ENCODE measurements around the gene LEP. TPM values are rescaled to one million over a fixed set of nuclear protein-coding genes. Genes with fewer than 3 reads are reported as not detected.

LEP gene
- total and polyA plus RNA-seq, 2 of the 8 experiments (the other 6 are each of a cell fraction or from before 2014, with no cell fraction given), result not detected

DNA sequence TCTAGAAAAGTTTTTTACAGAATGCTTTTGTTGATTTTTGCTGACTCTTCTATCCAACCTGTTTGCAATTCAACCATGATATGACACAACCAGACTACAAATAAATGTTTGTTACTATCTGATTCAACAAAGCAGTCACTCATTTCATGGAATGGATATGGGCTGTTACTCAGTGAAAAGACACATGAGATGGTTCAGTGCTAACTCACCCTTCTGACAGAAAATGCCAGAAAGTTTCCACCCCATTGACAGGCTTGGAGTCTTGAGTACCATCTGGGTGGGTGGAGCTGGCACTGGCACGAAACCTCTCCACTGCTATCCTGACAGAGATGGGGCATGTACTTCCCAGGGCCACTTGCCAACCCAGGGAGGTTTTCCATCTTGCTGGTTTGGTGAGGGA, 63.1 kb downstream of the LEP start:
- H3K27me3 ChIP-seq (replicated peaks in 1 of 4; ENCODE audit: control insufficient read depth in 3 of 4, extremely low read depth in 1 of 4, insufficient read depth in 3 of 4, low read length in 3 of 4), result no peaks in the 10 kb centered on the region
- H3K14ac ChIP-seq (ENCODE audit: insufficient read length), result no peak overlapping the region
- no peaks in the 10 kb centered on the region for H3K23me2 ChIP-seq (ENCODE audit: low read depth, low read length)
- no peak overlapping the region for H2BK5ac ChIP-seq (ENCODE audit: low read depth, low read length)
- 93% methylated on average over 1 of the region's 1 CpG; no CpG with 5 or more reads in 1 of the 2 experiments for WGBS, 2 experiments (ENCODE audit: extremely low coverage in 1 of 2, insufficient coverage in 1 of 2, insufficient read length in 1 of 2, insufficient replicate concordance in 2 of 2, low coverage in 1 of 2, low lambda C conversion rate in 2 of 2, missing lambda C conversion rate in 1 of 2)
- H3K79me2 ChIP-seq (ENCODE audit: control insufficient read depth in 1 of 2, insufficient read depth in 2 of 2, low read length in 2 of 2), result no peaks in the 10 kb centered on the region
- no peak overlapping the region for H2BK15ac ChIP-seq (ENCODE audit: low read length)
- H3K9me3 ChIP-seq (ENCODE audit: insufficient read depth in 2 of 2, low read depth in 1 of 2, low read length in 1 of 2), result no peaks in the 10 kb centered on the region
- peaks cover 9 to 16% (median 10%) of the 10 kb centered on the region in 4 experiments for H3K4me1 ChIP-seq (replicated peaks in 1 of 4; ENCODE audit: control insufficient read depth in 3 of 4, insufficient read depth in 4 of 4, low read length in 3 of 4)
- peaks cover 0 to 2% of the 10 kb centered on the region in 2 experiments for H4K20me1 ChIP-seq (replicated peaks in 1 of 2; ENCODE audit: control insufficient read depth in 1 of 2, insufficient read depth in 2 of 2, low read length in 2 of 2)
- no peak overlapping the region for H2BK20ac ChIP-seq (ENCODE audit: low read length)
- FAIRE-seq, result no peak
- no peak for TF ChIP-seq JUN (IDR thresholded peaks at IDR 0.05; ENCODE audit: low read depth, low read length)
- no peak for TF ChIP-seq RXRA (IDR thresholded peaks at IDR 0.05; ENCODE audit: insufficient read depth, low read depth, low read length)
- TF ChIP-seq GABPA (IDR thresholded peaks at IDR 0.05; ENCODE audit: borderline replicate concordance, insufficient read depth, low read length), result no peak
- TF ChIP-seq, protein P1, sequence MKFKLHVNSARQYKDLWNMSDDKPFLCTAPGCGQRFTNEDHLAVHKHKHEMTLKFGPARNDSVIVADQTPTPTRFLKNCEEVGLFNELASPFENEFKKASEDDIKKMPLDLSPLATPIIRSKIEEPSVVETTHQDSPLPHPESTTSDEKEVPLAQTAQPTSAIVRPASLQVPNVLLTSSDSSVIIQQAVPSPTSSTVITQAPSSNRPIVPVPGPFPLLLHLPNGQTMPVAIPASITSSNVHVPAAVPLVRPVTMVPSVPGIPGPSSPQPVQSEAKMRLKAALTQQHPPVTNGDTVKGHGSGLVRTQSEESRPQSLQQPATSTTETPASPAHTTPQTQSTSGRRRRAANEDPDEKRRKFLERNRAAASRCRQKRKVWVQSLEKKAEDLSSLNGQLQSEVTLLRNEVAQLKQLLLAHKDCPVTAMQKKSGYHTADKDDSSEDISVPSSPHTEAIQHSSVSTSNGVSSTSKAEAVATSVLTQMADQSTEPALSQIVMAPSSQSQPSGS (IDR thresholded peaks at IDR 0.05; ENCODE audit: low read length), result no peak
- no peak for TF ChIP-seq NRF1 (IDR thresholded peaks at IDR 0.05; ENCODE audit: low read depth, low read length)
- TF ChIP-seq POLR2AphosphoS5 (IDR thresholded peaks at IDR 0.05; ENCODE audit: low read depth, low read length), result no peak
- no peak for TF ChIP-seq SP1 (IDR thresholded peaks at IDR 0.05; ENCODE audit: low read depth, low read length)
- TF ChIP-seq SRF (IDR thresholded peaks at IDR 0.05; ENCODE audit: low read depth, low read length), result no peak
- TF ChIP-seq RNF2 (IDR thresholded peaks at IDR 0.05; ENCODE audit: borderline replicate concordance, low read depth, low read length, missing control alignments, poor library complexity, severe bottlenecking), result no peak
- H2BK120ac ChIP-seq (replicated peaks; ENCODE audit: low read depth, low read length), result no peak overlapping the region
- no peak overlapping the region for H4K8ac ChIP-seq (ENCODE audit: extremely low read depth, insufficient read depth, low read length)
- no peak overlapping the region for H3K4me3 ChIP-seq (ENCODE audit: extremely low read depth in 1 of 4, insufficient read depth in 2 of 4, low read depth in 3 of 4, low read length in 4 of 4)
- peaks cover 6 to 39% (median 25%) of the 10 kb centered on the region in 4 experiments for H3K36me3 ChIP-seq (ENCODE audit: control insufficient read depth in 2 of 4, insufficient read depth in 4 of 4, low read length in 3 of 4)
- no peak overlapping the region for H4K91ac ChIP-seq (replicated peaks; ENCODE audit: insufficient read length, low read length)
- no peak overlapping the region for H3K18ac ChIP-seq (ENCODE audit: extremely low read depth, low read length)
- no peak overlapping the region for H3K4me2 ChIP-seq (ENCODE audit: insufficient read depth in 1 of 2, low read depth in 2 of 2, low read length in 2 of 2)
- H3K56ac ChIP-seq (replicated peaks; ENCODE audit: insufficient read length, low read depth, low read length), result no peak overlapping the region
- no peak overlapping the region for H3K9ac ChIP-seq (replicated peaks in 1 of 4; ENCODE audit: extremely low read depth in 1 of 4, low read depth in 3 of 4, low read length in 3 of 4)
- H2AK5ac ChIP-seq (ENCODE audit: low read depth, low read length), result no peak overlapping the region
- no peak overlapping the region for H3K27ac ChIP-seq (ENCODE audit: low read depth, low read length)
- no peak overlapping the region for H3K4ac ChIP-seq (replicated peaks; ENCODE audit: insufficient read length, low read depth, low read length)
- CTCF ChIA-PET (ENCODE audit: partially characterized antibody), result no interaction called here
- no peak overlapping the region for H3K23ac ChIP-seq (ENCODE audit: insufficient read length)
- POLR2A ChIA-PET (ENCODE audit: partially characterized antibody), result no interaction called here
- no peak overlapping the region for H4K5ac ChIP-seq (ENCODE audit: insufficient read length, low read depth, low read length)
- no peak overlapping the region for H2AFZ ChIP-seq (ENCODE audit: low read length)
- DNase-seq (ENCODE audit: low read depth in 1 of 2, low spot score in 2 of 2), result no peak
- H2BK12ac ChIP-seq (ENCODE audit: low read depth, low read length), result no peak overlapping the region
- H3K79me1 ChIP-seq (ENCODE audit: low read depth, low read length), result no peaks in the 10 kb centered on the region
